GM10266 (cell line): Measurements from ENCODE around the gene ATP6V1G2.
"Not testable (repeated sequence)": the region's sequence is repeated elsewhere in the genome, so short reads cannot be mapped to it uniquely, and the experiment has no call there.

ENCODE experiments used
- DNase-seq: peaks from one replicate; pipeline ENCODE4 v3.0.0; 2012; ENCODE audit errors: extremely low spot score
- CTCF ChIP-seq: IDR thresholded peaks from 2 replicates; pipeline ENCODE4 v1.5.1; 2012; ENCODE audit warnings: mild to moderate bottlenecking, low read depth; ENCODE audit not compliant: control insufficient read depth, insufficient read depth; ENCODE audit errors: missing control alignments

The ATP6V1G2 gene

DNA sequence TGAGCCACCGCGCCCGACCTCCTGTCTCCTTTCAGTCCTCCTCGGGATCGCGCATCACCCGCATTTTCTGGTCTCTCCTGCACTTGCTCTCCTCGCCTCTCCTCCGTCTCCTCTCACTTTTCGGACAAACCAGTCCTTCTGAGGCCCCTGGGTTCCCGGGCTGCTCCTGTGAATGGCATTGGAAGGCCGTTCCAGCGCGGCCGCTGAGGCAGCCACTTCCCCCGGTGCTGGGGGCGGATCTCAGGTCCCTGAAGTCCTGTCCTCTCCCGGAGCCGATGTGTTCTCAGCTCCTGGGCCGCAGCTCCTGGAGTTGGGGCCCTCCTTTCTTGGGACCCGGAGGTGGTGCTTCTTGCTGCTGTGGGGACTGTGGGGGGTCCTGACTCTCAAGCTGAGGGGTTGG lies 47.7 kb downstream of the ATP6V1G2 start:
- TF ChIP-seq CTCF: no peak
- DNase-seq: no peak

DNA sequence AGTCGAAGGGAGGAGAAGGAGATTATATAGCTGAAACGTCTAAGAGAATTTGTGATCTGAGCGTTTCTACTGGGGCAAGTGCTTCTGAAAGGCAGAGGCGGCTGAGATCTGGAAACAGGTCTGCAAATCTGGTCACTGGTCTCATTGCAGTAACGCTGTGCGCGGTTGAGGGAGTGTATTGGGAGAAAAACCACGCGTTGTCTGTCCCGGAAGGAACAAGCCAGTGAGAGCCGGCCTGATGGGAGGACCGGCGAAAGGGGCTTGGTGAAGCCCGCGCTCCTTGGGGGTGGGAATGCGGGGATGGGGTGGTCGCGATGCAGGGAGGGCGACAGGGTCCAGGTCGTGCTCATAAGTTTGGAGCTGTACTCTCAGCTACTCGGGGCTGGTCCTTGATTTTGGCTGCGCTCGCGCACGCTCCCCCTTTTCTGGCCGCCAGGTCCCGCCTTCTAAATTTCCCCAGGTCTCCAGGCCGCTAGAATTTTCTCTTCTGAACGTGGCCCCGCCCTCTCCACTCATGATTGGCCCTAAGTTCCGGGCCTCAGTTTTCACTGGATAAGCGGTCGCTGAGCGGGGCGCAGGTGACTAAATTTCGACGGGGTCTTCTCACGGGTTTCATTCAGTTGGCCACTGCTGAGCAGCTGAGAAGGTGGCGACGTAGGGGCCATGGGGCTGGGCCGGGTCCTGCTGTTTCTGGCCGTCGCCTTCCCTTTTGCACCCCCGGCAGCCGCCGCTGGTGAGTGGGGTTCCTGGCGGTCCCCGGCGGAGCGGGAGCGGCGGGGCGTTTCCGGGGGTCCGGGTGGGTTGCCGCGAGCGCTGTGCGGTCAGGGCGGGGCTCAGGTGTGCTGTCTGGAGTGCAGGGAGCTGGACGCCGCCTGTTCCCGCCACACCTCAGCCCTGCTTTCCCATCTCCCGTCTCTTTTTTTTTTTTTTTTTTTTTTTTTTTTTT lies 48.6 kb downstream of the ATP6V1G2 start, which contains the start of gene MICB:
Gene MICB (plus strand): TSS at position 615 of the 946 bp plus-strand sequence. CDS start 49 bp downstream, at position 664.
- peak; percentile 83 for DNase-seq
- no peak for TF ChIP-seq CTCF

GRCh38 chr6:31496826-31497225 lies 49.6 kb downstream of the ATP6V1G2 start:
- not testable (repeated sequence) for DNase-seq

GRCh38 chr6:31495580-31495979 lies 50.8 kb downstream of the ATP6V1G2 start:
- no peak for TF ChIP-seq CTCF
- DNase-seq: no peak
